Activated T-helper 1 cell treated with Interleukin-2 at 50 U/mL for 16 hours (primary cell): ENCODE data around the gene BRAP.
"Not testable (repeated sequence)": the region's sequence is repeated elsewhere in the genome, so short reads cannot be mapped to it uniquely, and the experiment has no call there.

Experiments
- DNase-seq: peaks from one replicate; pipeline ENCODE4 v3.0.0-alpha.2; 2020; ENCODE audit warnings: low read depth

The BRAP gene

DNA sequence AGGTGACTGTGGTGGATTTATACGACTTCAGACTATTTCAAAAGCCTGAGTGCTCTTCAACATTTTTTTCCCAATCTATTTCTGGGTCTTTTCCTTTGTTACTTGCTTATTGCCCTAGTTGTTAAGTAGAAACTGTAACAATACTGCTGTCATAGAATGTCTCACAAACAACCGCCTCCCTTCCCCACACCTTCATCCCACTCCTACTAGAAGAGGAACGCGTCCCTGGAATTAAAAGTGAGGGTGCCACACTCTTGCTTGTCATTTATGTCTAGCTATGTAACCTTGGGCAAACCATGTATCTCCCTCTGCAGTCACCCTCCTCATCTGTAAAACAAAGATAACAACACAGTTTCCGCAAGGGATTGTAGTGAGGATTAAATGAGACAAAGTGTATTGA lies 8.6 kb downstream of the BRAP start:
- no peak for DNase-seq

DNA sequence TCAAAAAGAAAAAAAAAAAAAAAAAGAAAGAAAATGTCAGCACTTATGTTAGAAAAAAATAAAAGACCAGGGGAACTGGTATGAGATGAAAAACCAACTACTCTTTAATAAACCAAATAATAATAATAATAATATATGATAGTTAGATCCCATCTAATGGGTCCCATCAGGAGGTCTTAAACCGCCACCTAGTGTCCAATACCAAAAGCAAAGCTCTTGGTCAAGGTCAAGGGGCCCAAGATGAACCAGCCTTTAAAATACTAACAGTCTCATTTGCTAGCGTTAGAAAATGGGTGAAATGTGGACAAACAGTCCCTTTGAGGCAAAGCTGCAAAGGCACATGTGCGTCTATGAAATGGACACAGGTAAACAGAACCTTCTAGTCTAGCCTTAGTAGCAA lies 12.3 kb downstream of the BRAP start:
- no peak for DNase-seq

DNA sequence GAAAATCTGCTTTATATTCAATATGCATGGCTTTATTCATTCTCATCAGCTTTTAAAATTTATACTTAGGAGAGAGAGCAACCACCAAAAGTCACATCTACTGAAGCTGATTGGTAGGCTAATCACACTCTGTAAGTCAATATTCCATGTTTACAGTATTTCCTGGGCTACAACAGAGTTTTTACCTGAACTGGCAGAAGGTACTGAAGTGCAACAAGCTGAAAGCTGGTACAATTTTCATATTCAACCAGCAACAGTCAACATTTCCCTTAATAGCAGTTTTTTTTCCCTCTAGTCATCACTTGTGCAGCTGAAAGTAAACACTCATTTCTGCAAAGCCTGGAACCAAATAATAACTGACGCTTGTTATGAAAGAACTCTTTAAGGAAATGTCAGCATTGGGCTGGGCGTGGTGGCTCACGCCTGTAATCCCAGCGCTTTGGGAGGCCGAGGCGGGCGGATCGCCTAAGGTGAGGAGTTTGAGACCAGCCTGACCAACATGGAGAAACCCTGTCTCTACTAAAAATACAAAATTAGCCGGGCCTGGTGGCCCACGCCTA lies 12.9 kb downstream of the BRAP start:
- no peak for DNase-seq

DNA sequence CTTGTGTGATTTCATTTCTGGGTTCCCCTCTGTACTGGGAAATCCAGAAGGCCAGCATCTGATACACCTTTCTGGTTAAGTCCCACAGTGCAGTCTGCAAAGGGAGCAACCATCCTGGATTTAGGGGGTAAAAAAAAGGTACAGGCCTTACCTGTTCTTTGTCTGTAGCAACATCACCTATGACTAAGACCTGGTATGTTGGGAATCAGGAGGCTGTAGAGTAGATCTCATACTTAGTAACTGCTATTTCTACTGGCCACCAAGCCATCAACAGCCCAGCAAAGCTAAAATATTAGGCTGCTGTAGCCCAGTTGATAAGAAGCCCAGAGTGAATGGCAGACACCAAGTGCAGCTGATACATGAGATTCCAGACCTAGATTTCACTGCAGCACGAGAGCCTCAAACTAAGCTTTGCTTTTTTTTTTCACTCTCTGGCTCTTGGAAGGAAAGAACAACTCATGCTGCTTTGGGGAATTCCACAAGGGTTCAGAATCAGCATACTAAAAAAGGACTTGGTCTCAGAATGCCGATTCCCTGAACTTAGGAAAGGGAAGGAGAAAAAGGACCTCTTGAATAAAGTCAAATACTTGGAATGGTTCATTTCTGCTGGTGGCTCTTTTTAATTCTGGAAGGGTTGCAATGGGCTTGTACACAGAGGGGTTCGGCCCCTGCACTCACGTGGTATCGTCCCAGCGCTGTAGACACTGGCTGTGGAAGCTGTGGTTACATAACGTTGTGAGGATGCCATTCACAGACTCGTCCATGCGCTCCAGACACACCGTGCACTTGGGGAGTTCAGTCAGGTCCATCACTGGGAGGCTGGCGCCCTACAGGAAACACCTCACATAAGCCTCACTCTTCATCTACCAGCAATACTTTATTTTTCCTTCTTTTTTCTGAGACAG lies 20.5 kb downstream of the BRAP start:
- no peak for DNase-seq

DNA sequence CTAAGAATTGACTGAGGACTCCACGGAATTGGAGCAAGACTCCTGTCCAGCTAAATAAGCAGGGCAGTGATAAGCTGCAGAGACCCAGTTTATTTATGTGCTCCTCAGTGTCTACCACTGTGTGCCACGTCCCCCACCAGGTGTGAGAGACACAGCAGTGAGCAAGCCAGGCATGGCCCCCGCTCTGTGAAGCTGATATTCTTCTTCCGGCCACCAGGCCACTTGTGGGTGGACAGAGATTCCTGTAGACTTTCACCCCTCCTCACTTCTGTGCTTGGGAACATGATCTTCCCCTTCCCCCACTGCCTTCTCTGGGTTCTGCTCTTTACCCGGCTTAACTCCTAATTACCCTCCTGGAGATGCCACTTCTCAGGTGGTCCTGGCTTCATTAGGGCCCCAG lies 21.3 kb downstream of the BRAP start:
- DNase-seq = no peak

DNA sequence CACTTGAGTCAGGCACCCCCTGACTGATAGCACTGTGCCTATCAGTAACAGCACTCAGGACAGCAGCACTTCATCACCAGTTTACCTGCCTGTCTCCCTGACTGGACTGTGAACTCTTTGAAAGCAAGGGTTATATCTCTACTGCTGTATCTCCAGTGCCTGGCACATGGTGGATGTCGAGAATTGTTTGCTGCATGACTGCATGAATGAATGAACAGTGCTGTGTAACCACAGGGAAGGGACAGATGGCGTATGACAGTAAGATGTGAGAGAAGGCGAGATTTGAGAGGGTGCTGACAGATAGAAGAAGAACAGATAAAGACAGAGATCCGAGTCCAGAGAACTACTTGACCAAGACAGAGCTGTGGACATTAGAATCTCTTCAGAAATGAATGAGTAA lies 29.7 kb downstream of the BRAP start:
- DNase-seq = no peak

DNA sequence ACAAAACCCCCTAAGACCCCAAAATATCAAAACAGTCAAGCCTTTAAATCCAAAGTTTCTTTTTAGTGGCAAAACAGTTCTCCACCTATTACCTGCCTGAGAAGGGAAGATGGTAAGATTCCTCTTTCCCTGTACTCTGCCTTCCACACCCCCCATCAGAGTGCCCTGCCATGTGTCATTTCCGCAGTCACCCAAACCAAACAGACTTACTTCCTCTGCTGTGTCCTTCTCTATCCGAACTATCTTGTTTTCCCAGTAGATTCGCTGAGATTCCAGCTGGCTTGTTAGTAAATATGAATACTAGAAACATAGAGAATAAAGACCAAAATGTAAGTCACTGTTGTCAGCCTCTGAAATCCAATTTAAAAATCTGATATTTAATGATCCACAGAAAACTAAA lies 30.4 kb downstream of the BRAP start:
- no peak for DNase-seq

DNA sequence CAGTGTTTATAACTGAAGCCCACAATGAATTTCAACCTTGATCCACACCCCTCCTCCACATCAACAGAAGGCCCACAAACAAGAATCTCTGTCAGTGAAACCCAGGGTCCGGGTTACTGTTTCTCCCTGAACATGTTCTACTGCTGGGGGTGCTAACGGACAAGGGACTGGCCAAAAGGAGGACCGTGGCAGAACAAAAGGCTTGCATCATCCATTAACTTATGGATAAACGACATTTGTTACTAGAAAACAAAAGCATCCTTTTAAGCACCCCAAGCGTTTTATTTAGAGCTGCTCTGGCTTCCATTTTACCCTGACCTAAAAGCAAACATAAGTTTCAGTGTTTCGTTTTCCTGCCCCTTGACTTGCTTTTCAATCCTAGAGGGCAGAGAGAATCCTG lies 32.2 kb downstream of the BRAP start:
- no peak for DNase-seq

DNA sequence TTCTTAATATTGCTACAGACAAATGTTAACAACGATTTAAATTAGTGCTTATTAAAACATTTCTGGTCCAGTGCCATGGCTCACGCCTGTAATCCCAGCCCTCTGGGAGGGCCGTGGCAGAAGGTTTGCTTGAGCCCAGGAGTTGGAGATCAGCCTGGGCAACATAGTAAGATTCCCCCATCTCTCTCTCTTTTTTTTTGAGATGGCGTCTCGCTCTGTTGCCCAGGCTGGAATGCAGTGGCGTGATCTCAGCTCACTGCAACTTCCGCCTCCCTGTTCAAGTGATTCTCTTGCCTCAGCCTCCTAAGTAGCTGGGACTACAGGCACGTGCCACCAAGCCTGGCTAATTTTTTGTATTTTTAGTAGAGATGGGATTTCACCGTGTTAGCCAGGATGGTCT lies 33.2 kb downstream of the BRAP start:
- DNase-seq = not testable (repeated sequence)

DNA sequence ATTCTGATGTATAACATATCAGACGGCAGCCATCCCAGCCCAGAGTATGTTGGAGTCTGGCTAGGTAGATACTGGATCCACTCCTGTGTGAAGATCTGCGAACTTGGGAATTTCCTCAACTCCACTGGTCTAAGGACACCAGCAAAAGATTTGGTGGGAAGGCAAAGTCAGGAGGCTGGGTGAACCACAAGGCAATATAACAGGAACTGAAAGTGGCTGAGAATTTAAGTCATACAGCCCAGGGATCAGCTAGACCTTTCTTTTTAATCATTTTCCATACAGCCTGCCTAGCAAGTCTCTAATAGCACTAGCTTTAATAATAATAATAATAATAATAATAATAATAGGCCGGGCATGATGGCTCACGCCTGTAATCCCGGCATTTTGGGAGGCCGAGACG lies 34.8 kb downstream of the BRAP start:
- no peak for DNase-seq

DNA sequence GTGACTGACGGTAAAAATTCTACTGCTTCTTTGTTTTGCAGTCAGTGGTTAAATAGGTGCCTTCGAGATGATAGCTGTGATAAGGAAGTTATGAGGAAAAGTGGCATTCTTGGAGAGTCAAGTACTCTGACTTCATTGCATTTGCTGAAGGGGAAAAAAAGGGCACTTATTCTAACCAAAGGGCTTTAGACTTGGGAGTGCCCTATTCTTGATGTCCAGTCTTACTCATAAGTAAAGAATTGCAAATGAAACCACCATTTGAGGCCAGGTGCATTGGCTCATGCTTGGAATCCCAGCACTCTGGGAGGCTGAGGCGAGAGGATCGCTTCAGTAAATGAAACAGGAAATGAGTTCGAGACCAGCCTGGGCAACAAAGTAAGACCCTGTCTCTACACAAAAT lies 40.3 kb downstream of the BRAP start:
- DNase-seq = no peak

DNA sequence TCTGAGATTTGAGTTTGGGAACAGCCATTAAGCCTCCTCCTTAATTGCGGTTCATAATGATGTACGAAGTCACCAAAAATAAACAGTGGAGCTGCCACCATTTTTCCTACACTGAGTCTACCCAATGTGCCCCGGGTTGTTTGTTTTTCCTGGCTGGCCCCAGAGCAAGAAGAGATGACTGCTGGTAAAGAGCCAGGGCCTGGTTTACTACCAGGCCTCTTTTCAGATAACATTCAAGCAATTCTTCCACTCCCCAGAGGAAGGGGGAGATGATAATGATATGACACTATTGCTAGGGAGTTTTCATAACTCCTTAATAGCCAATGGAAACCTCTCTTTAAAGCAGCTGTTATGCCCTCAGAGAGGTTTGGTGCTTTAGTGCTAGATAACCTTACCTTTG lies 42.3 kb downstream of the BRAP start:
- DNase-seq = no peak

DNA sequence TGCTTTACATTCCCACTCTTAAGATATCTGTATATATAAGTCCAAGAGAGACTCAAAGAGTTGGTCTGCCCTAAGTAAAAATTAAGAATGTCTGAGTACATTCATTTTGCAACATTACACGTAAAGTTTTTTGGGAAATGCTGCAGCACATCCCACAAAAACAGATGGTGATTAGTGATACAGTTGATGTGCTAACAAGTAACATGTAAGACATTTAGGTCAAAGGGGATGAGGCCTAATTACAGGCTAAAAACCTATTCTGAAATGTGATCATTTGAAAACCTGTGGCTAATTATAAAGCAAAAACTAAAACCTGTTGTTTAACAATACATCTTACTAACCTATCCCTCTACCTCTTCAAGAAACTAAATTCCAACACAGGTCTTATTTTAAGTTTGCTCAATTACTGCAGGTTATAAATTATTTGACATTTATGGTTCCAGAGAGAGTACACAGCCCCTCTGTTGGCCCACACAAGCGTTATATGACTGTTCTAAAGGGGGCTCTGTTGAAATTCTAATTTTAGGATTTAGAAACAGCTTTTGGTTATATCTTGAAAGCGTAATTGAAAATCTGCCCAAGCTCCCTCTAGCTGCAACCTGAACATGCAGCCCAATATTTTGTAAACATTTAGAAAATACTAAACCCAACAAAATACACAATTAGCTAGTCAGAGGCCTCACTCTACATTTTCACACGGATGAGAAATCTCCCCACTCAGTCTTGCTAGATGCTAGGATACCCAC lies 42.9 kb downstream of the BRAP start:
- DNase-seq = no peak

DNA sequence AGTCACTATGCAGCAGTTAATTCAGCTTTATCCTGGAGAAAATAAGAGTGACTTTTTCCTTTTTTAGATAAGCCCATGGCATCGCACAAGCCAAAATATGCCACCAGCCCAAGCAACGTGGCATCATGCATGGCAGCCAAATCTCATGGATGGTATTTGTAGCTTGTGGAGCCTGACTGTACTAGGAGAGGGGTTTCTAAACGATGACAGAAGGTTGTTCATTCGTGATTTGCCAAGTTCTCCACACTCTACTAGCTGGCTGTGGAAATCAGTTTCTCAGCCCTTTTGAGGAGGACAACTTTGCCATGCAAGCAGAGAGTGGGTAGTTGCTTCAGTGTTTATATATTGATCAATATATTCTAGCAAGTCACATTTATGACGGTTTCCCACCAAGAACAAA lies 45.2 kb downstream of the BRAP start:
- no peak for DNase-seq

DNA sequence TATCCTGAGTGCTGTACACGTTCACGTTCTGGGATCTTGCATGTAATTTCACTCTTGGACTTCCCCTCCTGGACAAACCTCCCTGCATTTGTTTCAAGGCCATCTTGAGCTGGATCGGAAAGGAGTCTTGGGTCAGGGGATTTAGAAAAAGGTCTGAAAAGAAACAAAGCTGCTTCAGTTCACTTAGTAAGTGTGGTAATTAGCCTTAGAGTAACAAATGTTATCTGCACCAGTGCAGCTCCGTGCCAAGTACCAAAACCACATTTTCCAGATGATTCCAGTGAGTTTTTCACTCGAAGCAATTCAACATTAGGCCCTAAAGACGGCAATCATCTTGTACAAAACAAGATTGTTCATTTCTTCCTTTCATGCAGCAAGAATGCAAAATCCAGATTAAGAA lies 47.2 kb downstream of the BRAP start:
- no peak for DNase-seq

DNA sequence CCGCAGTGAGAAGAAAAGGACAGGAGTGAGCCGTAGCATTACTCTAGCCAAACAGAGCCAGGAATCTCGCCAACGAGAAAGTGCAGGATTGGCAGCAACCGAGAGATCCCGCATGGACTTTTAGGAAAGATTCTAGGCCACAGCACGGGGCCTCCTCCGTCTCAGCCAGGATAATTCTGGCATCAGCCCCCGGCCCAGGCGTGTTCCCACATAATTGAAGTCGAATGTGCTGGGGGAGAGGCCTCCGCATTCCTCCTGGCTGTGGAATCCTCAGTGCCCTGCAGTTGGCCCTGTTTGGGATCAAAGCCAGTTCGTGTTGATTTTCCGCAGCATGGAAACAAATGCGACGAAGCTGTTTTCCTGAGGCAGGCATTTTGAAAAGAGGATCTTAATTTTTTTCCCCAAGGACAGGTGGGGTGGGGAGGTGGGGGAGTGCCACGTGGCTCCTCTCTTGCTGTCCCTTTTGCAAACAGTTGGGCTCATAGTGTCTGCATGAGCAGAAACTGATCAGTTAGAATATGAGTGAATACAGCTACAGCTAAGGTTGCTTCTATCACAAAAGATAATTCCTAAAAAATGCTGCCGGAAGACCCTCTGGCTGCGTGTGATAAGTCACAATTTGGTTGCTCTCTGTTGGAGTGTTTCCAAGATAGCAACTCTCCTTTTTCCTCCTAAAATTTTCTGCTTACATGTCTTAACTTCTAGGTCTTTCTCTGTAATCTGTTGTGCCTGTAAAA lies 49.4 kb downstream of the BRAP start:
- DNase-seq = no peak

DNA sequence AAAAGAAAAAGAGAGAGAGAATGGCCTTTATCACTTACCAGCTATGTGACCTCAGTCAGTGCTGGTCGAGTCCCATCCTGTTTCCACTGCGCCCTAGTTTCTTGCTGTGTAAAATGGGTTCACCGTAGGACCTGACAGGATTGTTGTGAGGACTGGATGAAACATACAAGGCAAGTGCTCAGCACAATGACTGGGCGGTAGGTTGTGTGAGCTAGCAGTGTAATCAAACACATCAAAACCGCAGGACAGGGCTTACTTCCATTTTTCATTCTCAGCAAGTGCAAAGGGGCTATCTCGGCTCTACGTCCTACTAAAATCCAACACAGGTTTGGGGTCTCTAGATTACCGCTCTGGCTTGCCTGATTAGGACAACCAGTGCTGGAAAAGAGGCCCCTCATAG lies 50.2 kb downstream of the BRAP start:
- no peak for DNase-seq

DNA sequence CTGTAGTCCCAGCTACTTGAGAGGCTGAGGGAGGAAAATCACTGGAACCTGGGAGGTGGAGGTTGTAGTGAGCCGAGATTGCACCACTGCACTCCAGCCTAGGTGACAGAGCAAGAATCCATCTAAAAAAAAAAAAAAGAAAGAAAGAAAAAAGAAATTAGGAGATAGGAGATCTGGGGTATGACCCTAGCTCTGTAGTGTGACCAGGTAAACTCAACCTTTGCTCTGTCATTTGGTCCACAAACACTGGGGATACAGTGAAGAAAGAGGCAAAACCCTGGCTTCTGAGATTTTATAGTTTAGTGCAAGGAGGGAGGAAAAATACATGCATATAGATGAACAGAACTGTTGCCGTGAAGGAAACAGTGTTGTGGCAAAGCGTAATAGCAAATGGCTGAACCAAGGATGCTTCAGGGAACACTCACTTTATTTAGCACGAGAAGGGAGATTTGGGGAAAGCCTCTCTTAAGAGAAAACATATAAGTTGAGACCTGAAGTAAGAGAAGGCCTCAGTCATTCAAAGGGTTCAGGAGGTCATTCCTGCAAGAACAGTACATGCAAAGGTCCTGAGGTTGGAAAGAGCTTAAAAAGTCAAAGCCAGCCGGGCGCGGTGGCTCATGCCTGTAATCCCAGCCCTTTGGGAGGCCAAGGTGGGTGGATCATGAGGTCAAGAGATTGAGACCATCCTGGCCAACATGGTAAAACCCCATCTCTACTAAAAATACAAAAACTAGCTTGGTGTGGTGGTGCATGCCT lies 57.1 kb downstream of the BRAP start:
- no peak for DNase-seq

DNA sequence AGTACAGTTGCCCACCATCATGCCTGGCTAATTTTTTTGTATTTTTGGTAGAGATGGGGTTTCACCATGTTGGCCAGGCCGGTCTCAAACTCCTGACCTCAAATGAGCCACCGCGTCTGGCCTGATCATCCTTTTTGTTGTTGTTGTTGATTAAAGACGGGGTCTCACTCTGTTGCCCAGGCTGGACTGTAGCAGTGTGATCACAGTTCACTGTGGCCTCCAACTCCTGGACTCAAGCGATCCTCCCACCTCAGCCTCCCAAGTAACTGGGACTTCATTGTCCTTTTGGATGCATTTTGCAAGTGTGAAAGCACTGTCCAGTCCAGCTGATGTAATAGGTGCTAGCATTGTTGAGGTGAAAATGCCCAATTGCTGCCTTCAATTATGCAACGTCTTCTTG lies 59.5 kb downstream of the BRAP start:
- no peak for DNase-seq

DNA sequence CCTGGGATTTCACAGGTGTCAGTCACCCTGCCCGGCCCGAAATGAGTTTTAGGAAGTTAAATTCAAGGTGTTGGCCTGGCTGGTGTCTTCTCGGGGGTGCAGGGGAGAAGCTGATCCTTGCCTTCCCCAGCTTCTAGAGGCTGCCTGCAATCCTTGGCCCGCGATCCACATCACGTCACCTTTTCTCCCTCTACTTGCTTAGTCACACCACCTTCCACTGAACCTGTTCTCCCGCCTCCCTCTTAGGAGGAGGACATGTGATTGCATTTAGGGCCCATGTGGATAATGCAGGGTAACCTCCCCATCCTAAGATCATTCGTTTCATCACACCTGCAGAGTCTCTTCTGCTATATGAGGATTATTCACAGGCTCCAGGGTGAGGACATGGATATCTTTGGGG lies 61.2 kb downstream of the BRAP start:
- no peak for DNase-seq

DNA sequence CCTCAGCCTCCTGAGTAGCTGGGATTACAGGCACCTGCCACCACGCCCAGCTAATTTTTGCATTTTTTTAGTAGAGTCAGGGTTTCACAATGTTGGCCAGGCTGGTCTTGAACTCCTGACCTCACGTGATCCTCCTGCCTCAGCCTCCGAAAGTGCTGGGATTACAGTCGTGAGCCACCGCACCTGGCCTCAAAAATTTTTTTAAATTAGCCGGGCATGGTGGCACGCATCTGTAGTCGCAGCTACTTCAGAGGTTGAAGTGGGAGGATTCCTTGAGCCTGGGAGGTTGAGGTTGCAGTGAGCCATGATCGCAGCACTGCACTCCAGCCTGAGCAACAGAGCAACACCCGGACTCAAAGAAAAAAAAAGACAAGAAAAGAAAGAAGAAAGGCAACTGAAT lies 67.9 kb downstream of the BRAP start:
- not testable (repeated sequence) for DNase-seq

DNA sequence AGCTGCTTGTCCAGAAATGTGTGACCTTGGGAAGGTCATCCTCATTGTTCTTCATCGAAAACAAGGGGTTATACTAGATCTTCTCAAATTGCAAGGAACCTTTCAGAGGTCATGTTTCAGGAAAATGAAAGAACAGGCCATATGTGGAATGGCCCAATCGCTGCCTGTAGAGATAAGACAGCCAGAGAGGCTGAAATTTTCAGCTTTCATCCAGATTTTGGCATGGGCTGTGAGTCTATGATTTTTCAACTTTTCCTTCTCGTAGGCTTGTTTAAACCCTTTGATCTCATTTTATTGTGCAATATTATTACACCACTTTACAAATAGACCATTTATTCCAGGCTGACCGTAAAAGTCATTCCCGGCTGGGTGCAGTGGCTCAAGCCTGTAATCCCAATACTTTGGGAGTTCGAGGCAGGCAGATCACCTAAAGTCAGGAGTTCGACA lies 69.6 kb downstream of the BRAP start:
- DNase-seq = no peak
